Measurements from ENCODE around the gene CPNE9. TPM values are rescaled to one million over a fixed set of nuclear protein-coding genes. Genes with fewer than 3 reads are reported as not detected.
A peak's percentile ranks its signal among the peaks of the same experiment; 100 is the strongest.

The CPNE9 gene
- total and polyA plus RNA-seq, 7 donors = 0.05 TPM; not detected in 6

DNA sequence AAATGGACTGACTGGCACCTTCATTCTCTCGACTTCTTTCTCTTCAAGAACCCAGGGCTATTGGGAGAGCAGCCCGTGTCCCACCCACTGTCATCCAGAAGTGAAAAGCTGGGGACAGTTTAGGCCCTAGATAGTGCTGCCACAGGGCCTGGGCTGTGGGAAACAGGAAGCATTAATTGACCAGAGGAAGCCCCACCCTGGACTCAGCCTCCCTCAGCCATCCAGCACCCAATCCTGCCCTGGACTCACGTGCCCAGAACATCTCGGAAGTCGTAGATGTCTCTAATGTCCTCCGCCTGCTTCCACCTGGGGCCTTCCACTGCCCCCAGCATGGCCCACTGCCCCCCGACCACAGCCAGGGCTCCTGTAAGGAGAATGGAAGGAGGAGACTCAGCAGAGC lies 63.8 kb downstream of the CPNE9 start:
- Histone ChIP-seq H3K4me3 (no peak overlapping the region), H3K4me1 (no peaks in the 10 kb centered on the region), H3K36me3 (ENCODE audit: insufficient read depth in 1 of 2, low read depth in 1 of 2) (peaks cover 0 to 11% of the 10 kb centered on the region in 2 donors), H3K9me3 (no peaks in the 10 kb centered on the region), H3K27me3 (ENCODE audit: insufficient read depth in 3 of 3, low read length in 2 of 3) (peaks cover 0 to 5% (median 0%) of the 10 kb centered on the region in 3 donors), H3K27ac (no peak overlapping the region)
- WGBS, 3 donors = 59 to 66% (median 63%) methylated on average over 7 of the region's 7 CpGs
- intact Hi-C loops (cut with DNase I) = no loop called here
- DNase-seq (no peak), ATAC-seq (no peak)
- TF ChIP-seq, protein P1, sequence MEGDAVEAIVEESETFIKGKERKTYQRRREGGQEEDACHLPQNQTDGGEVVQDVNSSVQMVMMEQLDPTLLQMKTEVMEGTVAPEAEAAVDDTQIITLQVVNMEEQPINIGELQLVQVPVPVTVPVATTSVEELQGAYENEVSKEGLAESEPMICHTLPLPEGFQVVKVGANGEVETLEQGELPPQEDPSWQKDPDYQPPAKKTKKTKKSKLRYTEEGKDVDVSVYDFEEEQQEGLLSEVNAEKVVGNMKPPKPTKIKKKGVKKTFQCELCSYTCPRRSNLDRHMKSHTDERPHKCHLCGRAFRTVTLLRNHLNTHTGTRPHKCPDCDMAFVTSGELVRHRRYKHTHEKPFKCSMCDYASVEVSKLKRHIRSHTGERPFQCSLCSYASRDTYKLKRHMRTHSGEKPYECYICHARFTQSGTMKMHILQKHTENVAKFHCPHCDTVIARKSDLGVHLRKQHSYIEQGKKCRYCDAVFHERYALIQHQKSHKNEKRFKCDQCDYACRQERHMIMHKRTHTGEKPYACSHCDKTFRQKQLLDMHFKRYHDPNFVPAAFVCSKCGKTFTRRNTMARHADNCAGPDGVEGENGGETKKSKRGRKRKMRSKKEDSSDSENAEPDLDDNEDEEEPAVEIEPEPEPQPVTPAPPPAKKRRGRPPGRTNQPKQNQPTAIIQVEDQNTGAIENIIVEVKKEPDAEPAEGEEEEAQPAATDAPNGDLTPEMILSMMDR (IDR thresholded peaks at IDR 0.05) = no peak

- ATAC-seq (no peak), DNase-seq (no peak)
- no peak overlapping the region for H3K27ac ChIP-seq
- 48 to 66% (median 54%) methylated on average over 6 of the region's 6 CpGs for WGBS, 3 donors
- intact Hi-C loops (cut with DNase I) = no loop called here
- TF ChIP-seq, protein P1 (IDR thresholded peaks at IDR 0.05) = no peak
- peaks cover 0 to 11% of the 10 kb centered on the region in 2 donors for H3K36me3 ChIP-seq (ENCODE audit: insufficient read depth in 1 of 2, low read depth in 1 of 2)
- no peaks in the 10 kb centered on the region for H3K9me3 ChIP-seq
- peaks cover 0 to 5% (median 0%) of the 10 kb centered on the region in 3 donors for H3K27me3 ChIP-seq (ENCODE audit: insufficient read depth in 3 of 3, low read length in 2 of 3)
- no peaks in the 10 kb centered on the region for H3K4me1 ChIP-seq
- H3K4me3 ChIP-seq = peak overlapping the region; percentile 71
These were observed 64.6 kb downstream of the CPNE9 start for GRCh38 chr3:9768141-9768775.

DNA sequence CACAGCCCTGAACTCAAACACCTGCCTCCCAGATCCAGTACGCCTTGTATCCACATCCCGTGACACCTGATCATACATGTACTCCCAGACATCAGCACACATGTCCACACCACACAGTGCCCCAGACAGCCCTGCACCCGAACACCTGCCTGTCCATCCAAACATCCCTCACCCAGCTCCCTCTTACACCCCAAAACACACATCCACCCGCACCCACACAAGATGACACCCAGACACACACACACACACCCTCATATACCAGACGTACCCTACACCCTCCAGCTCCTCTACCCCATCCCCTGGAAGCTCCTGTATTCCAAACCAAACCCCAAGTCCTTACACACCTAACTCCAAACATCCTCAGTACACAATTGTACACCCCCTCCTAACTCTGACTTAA lies 65.4 kb downstream of the CPNE9 start:
- ATAC-seq (peak in 1 of 4 donors; percentile 11), DNase-seq (no peak)
- H3K27ac ChIP-seq = no peak overlapping the region

GRCh38 chr3:9769426-9770275 lies 66.0 kb downstream of the CPNE9 start, which contains the start of gene CAMK1:
CAMK1 (minus strand) TSS chr3:9769947; CDS start chr3:9767749, 2,198 bp downstream.
- Histone ChIP-seq H3K4me1 (no peaks in the 10 kb centered on the region), H3K9me3 (no peaks in the 10 kb centered on the region), H3K27me3 (ENCODE audit: insufficient read depth in 3 of 3, low read length in 2 of 3) (peaks cover 0 to 5% (median 0%) of the 10 kb centered on the region in 3 donors), H3K4me3 (peak within 1 kb of the TSS; percentile 71), H3K36me3 (ENCODE audit: insufficient read depth in 1 of 2, low read depth in 1 of 2) (peaks cover 0 to 8% of the 10 kb centered on the region in 2 donors), H3K27ac (peak within 1 kb of the TSS; percentile 64)
- TF ChIP-seq, protein P1 (IDR thresholded peaks at IDR 0.05) = no peak
- DNase-seq (peak; percentile 84 to 85), ATAC-seq (peak; percentile 79 to 90 (median 84))
- intact Hi-C loops (cut with DNase I) = no loop called here
- WGBS, 3 donors = 2 to 3% (median 2%) methylated on average over 43 to 49 of the region's 49 CpGs

More for the DNA sequence above, 65.4 kb downstream of the CPNE9 start:
- peaks cover 0 to 9% of the 10 kb centered on the region in 2 donors for H3K36me3 ChIP-seq (ENCODE audit: insufficient read depth in 1 of 2, low read depth in 1 of 2)
- H3K4me3 ChIP-seq = peak overlapping the region; percentile 71
- peaks cover 0 to 5% (median 0%) of the 10 kb centered on the region in 3 donors for H3K27me3 ChIP-seq (ENCODE audit: insufficient read depth in 3 of 3, low read length in 2 of 3)
- no peaks in the 10 kb centered on the region for H3K9me3 ChIP-seq
- intact Hi-C loops (cut with DNase I) = no loop called here
- WGBS, 3 donors = 56 to 75% (median 67%) methylated on average over 5 of the region's 5 CpGs
- TF ChIP-seq, protein P1 (IDR thresholded peaks at IDR 0.05) = no peak
- H3K4me1 ChIP-seq = no peaks in the 10 kb centered on the region

All from psoas muscle (tissue), 8 donors.